Measurements from ENCODE around the gene GATA3. TPM values are rescaled to one million over a fixed set of nuclear protein-coding genes. Genes with fewer than 3 reads are reported as not detected.

Gene GATA3
- total RNA-seq, 1 experiment from 2014 or later = 5.9 TPM

GRCh38 chr10:8071666-8072065 lies 17.2 kb downstream of the GATA3 start:
- H3K4me1 ChIP-seq (ENCODE audit: control insufficient read depth, insufficient read depth, low read length) = peaks cover 6% of the 10 kb centered on the region
- no peak overlapping the region for H3K4me3 ChIP-seq (ENCODE audit: low read depth in 2 of 2, low read length in 2 of 2)
- POLR2A ChIA-PET = no interaction called here
- no peaks in the 10 kb centered on the region; the same call in 1 of the 2 replicates for H3K36me3 ChIP-seq (ENCODE audit: control insufficient read depth, insufficient read depth, low read length)
- intact Hi-C loops (cut with micrococcal nuclease; ENCODE audit: unreplicated experiment) (no loop called here), in situ Hi-C loops (cut with HindIII; ENCODE audit: low pct_unique_long_range_greater_than_20kb, low sequenced_read_pairs) (no loop called here)
- BruUV-seq (replicated peaks) = no TSS peak
- TF ChIP-seq CTCF (IDR thresholded peaks at IDR 0.05) = no peak
- no peak for TF ChIP-seq TCF7L2 (IDR thresholded peaks at IDR 0.05; ENCODE audit: low read depth, low read length)
- TF ChIP-seq SIN3A (IDR thresholded peaks at IDR 0.05; ENCODE audit: borderline replicate concordance, insufficient read depth, low read depth, low read length) = no peak
- TF ChIP-seq REST (IDR thresholded peaks at IDR 0.05; ENCODE audit: insufficient read depth in 1 of 2, low read depth in 2 of 2, low read length in 1 of 2) = no peak
- TF ChIP-seq POLR2AphosphoS5 (IDR thresholded peaks at IDR 0.05; ENCODE audit: low read depth, low read length) = no peak
- ATAC-seq (no peak), DNase-seq (ENCODE audit: low read depth, low spot score) (no peak)
- no peaks in the 10 kb centered on the region for H3K9me3 ChIP-seq (ENCODE audit: control insufficient read depth, insufficient read depth, low read depth, low read length)
- no peaks in the 10 kb centered on the region for H3K27me3 ChIP-seq (ENCODE audit: control insufficient read depth, insufficient read depth, low read length)
- no peak overlapping the region for H3K27ac ChIP-seq (ENCODE audit: low read length)
- CTCF ChIA-PET = no interaction called here

- intact Hi-C loops (cut with micrococcal nuclease; ENCODE audit: unreplicated experiment) = no loop called here
- no peak for DNase-seq (ENCODE audit: low read depth, low spot score)
- BruUV-seq (replicated peaks) = no TSS peak
- in situ Hi-C loops (cut with HindIII; ENCODE audit: low pct_unique_long_range_greater_than_20kb, low sequenced_read_pairs) = no loop called here
- Histone ChIP-seq H3K9me3 (ENCODE audit: control insufficient read depth, insufficient read depth, low read depth, low read length) (no peaks in the 10 kb centered on the region), H3K4me1 (ENCODE audit: control insufficient read depth, insufficient read depth, low read length) (peaks cover 6% of the 10 kb centered on the region), H3K27me3 (ENCODE audit: control insufficient read depth, insufficient read depth, low read length) (no peaks in the 10 kb centered on the region), H3K4me3 (ENCODE audit: low read depth in 2 of 2, low read length in 2 of 2) (no peak overlapping the region), H3K36me3 (ENCODE audit: control insufficient read depth, insufficient read depth, low read length) (no peaks in the 10 kb centered on the region), H3K27ac (ENCODE audit: low read length) (no peak overlapping the region)
- POLR2A ChIA-PET = no interaction called here
- ATAC-seq = no peak
- no peak for TF ChIP-seq CTCF (IDR thresholded peaks at IDR 0.05)
- no peak for TF ChIP-seq TCF7L2 (IDR thresholded peaks at IDR 0.05; ENCODE audit: low read depth, low read length)
- no peak for TF ChIP-seq POLR2AphosphoS5 (IDR thresholded peaks at IDR 0.05; ENCODE audit: low read depth, low read length)
- TF ChIP-seq SIN3A (IDR thresholded peaks at IDR 0.05; ENCODE audit: borderline replicate concordance, insufficient read depth, low read depth, low read length) = no peak
- no peak for TF ChIP-seq REST (IDR thresholded peaks at IDR 0.05; ENCODE audit: insufficient read depth in 1 of 2, low read depth in 2 of 2, low read length in 1 of 2)
- CTCF ChIA-PET = interaction anchor here (0.7 kb wide), 1 partner anchor 214 kb away, joined by 10 read pairs; no protein-coding TSS in a partner anchor
These were observed 17.7 kb downstream of the GATA3 start for GRCh38 chr10:8072211-8072610.
